WTC11 (cell line): ENCODE results near the gene HLA-A. TPM values are rescaled to one million over a fixed set of nuclear protein-coding genes. Genes with fewer than 3 reads are reported as not detected.

Experiments used
- ATAC-seq: fragments of 200-7000 bp; cut with Tn5 transposase; 2 replicates; pipeline ENCODE4 v1.10.0; 2021; ENCODE audit warnings: mild to moderate bottlenecking, moderate library complexity
- CTCF ChIA-PET: fragments of 300-600 bp; sonication (Branson Sonifier 250); formaldehyde crosslinking; loops from one replicate; lab custom pipeline; 2021; ENCODE audit warnings: antibody characterized with exemption; lab: Charles Lee
- POLR2A ChIA-PET: fragments of 350-600 bp; sonication (Branson Sonifier 250); formaldehyde crosslinking; loops from one replicate; lab custom pipeline; 2021; ENCODE audit warnings: antibody characterized with exemption; lab: Charles Lee
- DNase-seq: peaks from one replicate; pipeline ENCODE4 v3.0.0; 2021; ENCODE audit warnings: low spot score
- H3K27ac Mint-ChIP-seq: 2 replicates; pipeline ENCODE4 v1.8.0; 2021; ENCODE audit warnings: mixed read lengths
- H3K27me3 Mint-ChIP-seq: 2 replicates; pipeline ENCODE4 v1.8.0; 2021; ENCODE audit warnings: low read depth, mild to moderate bottlenecking, moderate library complexity, mixed read lengths
- H3K36me3 Mint-ChIP-seq: 2 replicates; pipeline ENCODE4 v1.8.0; 2021; ENCODE audit warnings: mixed read lengths
- H3K4me1 Mint-ChIP-seq: 2 replicates; pipeline ENCODE4 v1.8.0; 2022; ENCODE audit warnings: mixed read lengths
- H3K4me3 Mint-ChIP-seq: 2 replicates; pipeline ENCODE4 v1.8.0; 2021; ENCODE audit warnings: mild to moderate bottlenecking, moderate library complexity, mixed read lengths
- H3K9me3 Mint-ChIP-seq: 2 replicates; pipeline ENCODE4 v1.8.0; 2021; ENCODE audit warnings: mixed read lengths
- ARID4B ChIP-seq: sonication (generic); formaldehyde crosslinking; IDR thresholded peaks from 2 replicates; pipeline ENCODE4 v1.8.0; 2023; ENCODE audit warnings: missing genetic modification reagents, mild to moderate bottlenecking, borderline replicate concordance
- E2F4 ChIP-seq: sonication (generic); formaldehyde crosslinking; IDR thresholded peaks from 2 replicates; pipeline ENCODE4 v1.8.1; 2022; ENCODE audit warnings: low read depth, mild to moderate bottlenecking, moderate library complexity, missing genetic modification reagents, borderline replicate concordance
- ETV6 ChIP-seq: sonication (generic); formaldehyde crosslinking; IDR thresholded peaks from 2 replicates; pipeline ENCODE4 v1.8.1; 2022; ENCODE audit warnings: mild to moderate bottlenecking, missing genetic modification reagents
- MXD4 ChIP-seq: fragments of 250-450 bp; sonication (Bioruptor Pico); IDR thresholded peaks from 2 replicates; pipeline ENCODE4 v1.8.0; 2021; ENCODE audit warnings: mild to moderate bottlenecking, moderate library complexity, borderline replicate concordance
- NFATC4 ChIP-seq: fragments of 250-450 bp; sonication (Bioruptor Pico); IDR thresholded peaks from 2 replicates; pipeline ENCODE4 v1.9.0; 2021; ENCODE audit warnings: mild to moderate bottlenecking
- NR2C2 ChIP-seq: sonication (generic); formaldehyde crosslinking; IDR thresholded peaks from 2 replicates; pipeline ENCODE4 v1.8.0; 2022; ENCODE audit warnings: mild to moderate bottlenecking, missing genetic modification reagents
- NR3C1 ChIP-seq: sonication (generic); formaldehyde crosslinking; conservative IDR thresholded peaks from 2 replicates; pipeline ENCODE4 v1.8.1; 2023; ENCODE audit warnings: low read depth, mild to moderate bottlenecking, missing genetic modification reagents
- RELA ChIP-seq: sonication (generic); formaldehyde crosslinking; IDR thresholded peaks from 2 replicates; pipeline ENCODE4 v1.8.1; 2022; ENCODE audit warnings: missing genetic modification reagents, mild to moderate bottlenecking, borderline replicate concordance
- SMAD4 ChIP-seq: sonication (generic); formaldehyde crosslinking; IDR thresholded peaks from 2 replicates; pipeline ENCODE4 v1.8.0; 2022; ENCODE audit warnings: mild to moderate bottlenecking, missing genetic modification reagents
- TEAD1 ChIP-seq: sonication (generic); formaldehyde crosslinking; IDR thresholded peaks from 2 replicates; pipeline ENCODE4 v1.8.0; 2022; ENCODE audit warnings: mild to moderate bottlenecking, missing genetic modification reagents
- ZNF138 ChIP-seq: sonication (generic); formaldehyde crosslinking; conservative IDR thresholded peaks from 2 replicates; pipeline ENCODE4 v1.8.1; 2022; ENCODE audit warnings: mild to moderate bottlenecking, moderate library complexity, missing genetic modification reagents
- ZNF232 ChIP-seq: sonication (generic); formaldehyde crosslinking; IDR thresholded peaks from 2 replicates; pipeline ENCODE4 v1.8.0; 2022; ENCODE audit warnings: mild to moderate bottlenecking, missing genetic modification reagents
- ZNF425 ChIP-seq: fragments of 250-450 bp; sonication (Bioruptor Pico); conservative IDR thresholded peaks from 2 replicates; pipeline ENCODE4 v1.9.0; 2021; ENCODE audit warnings: mild to moderate bottlenecking
- total RNA-seq: library from RNA; stranded (reverse); gene quantifications from 3 replicates; pipeline ENCODE4 v1.2.3, GENCODE V29; 2021
- TF ChIP-seq, protein P1 (sequence below): sonication (generic); formaldehyde crosslinking; conservative IDR thresholded peaks from 2 replicates; pipeline ENCODE4 v1.8.1; 2022; ENCODE audit warnings: mild to moderate bottlenecking, missing genetic modification reagents
- TF ChIP-seq, protein P2 (sequence below): sonication (generic); formaldehyde crosslinking; IDR thresholded peaks from 2 replicates; pipeline ENCODE4 v1.8.0; 2022; ENCODE audit warnings: mild to moderate bottlenecking, missing genetic modification reagents
- TF ChIP-seq, protein P3 (sequence below): sonication (generic); formaldehyde crosslinking; IDR thresholded peaks from 2 replicates; pipeline ENCODE4 v1.8.1; 2022; ENCODE audit warnings: missing genetic modification reagents, borderline replicate concordance
- TF ChIP-seq, protein P4 (sequence below): sonication (generic); formaldehyde crosslinking; conservative IDR thresholded peaks from 2 replicates; pipeline ENCODE4 v1.8.1; 2023; ENCODE audit warnings: mild to moderate bottlenecking, low read depth, missing genetic modification reagents, moderate library complexity
- TF ChIP-seq, protein P5 (sequence below): sonication (generic); formaldehyde crosslinking; IDR thresholded peaks from 2 replicates; pipeline ENCODE4 v1.8.1; 2023; ENCODE audit warnings: mild to moderate bottlenecking, missing genetic modification reagents

Gene HLA-A
- total RNA-seq, 1 experiment from 2014 or later, result 93.2 TPM

DNA sequence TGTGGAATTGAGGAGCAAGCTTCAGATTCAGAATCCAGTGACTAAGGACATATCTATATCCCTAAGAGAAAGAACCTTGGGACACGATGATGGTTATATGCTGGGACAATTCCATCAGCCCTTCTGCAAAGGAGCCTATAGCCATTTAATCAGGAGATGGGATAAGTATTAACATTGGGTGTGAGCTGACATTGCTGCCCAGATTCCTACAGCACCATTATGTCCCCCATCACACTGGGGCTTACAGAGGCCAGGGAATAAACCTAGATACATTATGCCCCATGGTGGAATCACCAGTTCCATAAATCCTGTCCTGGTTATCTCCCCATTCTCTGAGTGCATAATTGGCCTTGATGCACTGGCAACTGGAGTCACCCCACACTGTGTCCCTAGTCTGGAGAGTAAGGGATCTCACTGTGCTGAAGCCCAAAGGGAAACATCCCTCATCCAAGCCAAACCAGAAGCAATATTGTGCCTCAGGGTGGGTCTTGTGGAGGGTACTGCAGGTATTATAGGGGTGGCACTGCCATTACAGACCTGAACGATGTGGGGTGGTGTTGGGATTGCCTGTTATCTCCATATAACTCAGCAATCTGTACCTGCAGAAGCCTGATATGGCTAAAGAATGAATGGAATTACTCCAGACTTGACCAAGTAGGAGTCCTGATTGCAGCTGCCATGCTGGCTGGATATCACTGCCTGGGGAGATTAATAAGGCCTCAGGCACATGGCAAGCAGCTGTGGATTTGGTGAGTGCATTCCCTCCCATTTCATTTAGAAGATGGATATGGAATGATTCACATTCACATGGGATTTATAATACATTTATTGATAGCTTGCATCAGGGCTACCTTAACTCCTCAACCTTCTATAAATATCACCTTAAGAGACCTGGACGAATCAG is 5.0 kb downstream of the HLA-A start:
- Mint-ChIP-seq H3K27me3 (peaks cover 48% of the 10 kb centered on the region), H3K27ac (no peak overlapping the region), H3K9me3 (no peaks in the 10 kb centered on the region), H3K4me3 (no peak overlapping the region), H3K4me1 (peaks cover 5% of the 10 kb centered on the region; the same call in 1 of the 2 replicates), H3K36me3 (peaks cover 25% of the 10 kb centered on the region)
- no peak for DNase-seq
- ChIA-PET CTCF (interaction anchor here (0.6 kb wide), 1 partner anchor 710 kb away, joined by 4 read pairs; no protein-coding TSS in a partner anchor), POLR2A (no interaction called here)
- TF ChIP-seq NR2C2 (CRISPR knock-in tag) (no peak), RELA (CRISPR knock-in tag) (no peak), ARID4B (CRISPR knock-in tag) (no peak), SMAD4 (CRISPR knock-in tag) (no peak), MXD4 (CRISPR knock-in tag) (no peak), NR3C1 (CRISPR knock-in tag) (no peak), ETV6 (CRISPR knock-in tag) (no peak), ZNF232 (CRISPR knock-in tag) (no peak), ZNF138 (CRISPR knock-in tag) (no peak), E2F4 (CRISPR knock-in tag) (no peak), NFATC4 (no peak), ZNF425 (CRISPR knock-in tag) (no peak), TEAD1 (CRISPR knock-in tag) (no peak)
- TF ChIP-seq, protein P1, sequence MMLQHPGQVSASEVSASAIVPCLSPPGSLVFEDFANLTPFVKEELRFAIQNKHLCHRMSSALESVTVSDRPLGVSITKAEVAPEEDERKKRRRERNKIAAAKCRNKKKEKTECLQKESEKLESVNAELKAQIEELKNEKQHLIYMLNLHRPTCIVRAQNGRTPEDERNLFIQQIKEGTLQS, result no peak
- TF ChIP-seq, protein P2, sequence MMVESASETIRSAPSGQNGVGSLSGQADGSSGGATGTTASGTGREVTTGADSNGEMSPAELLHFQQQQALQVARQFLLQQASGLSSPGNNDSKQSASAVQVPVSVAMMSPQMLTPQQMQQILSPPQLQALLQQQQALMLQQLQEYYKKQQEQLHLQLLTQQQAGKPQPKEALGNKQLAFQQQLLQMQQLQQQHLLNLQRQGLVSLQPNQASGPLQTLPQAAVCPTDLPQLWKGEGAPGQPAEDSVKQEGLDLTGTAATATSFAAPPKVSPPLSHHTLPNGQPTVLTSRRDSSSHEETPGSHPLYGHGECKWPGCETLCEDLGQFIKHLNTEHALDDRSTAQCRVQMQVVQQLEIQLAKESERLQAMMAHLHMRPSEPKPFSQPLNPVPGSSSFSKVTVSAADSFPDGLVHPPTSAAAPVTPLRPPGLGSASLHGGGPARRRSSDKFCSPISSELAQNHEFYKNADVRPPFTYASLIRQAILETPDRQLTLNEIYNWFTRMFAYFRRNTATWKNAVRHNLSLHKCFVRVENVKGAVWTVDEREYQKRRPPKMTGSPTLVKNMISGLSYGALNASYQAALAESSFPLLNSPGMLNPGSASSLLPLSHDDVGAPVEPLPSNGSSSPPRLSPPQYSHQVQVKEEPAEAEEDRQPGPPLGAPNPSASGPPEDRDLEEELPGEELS (CRISPR knock-in tag), result no peak
- TF ChIP-seq, protein P3, sequence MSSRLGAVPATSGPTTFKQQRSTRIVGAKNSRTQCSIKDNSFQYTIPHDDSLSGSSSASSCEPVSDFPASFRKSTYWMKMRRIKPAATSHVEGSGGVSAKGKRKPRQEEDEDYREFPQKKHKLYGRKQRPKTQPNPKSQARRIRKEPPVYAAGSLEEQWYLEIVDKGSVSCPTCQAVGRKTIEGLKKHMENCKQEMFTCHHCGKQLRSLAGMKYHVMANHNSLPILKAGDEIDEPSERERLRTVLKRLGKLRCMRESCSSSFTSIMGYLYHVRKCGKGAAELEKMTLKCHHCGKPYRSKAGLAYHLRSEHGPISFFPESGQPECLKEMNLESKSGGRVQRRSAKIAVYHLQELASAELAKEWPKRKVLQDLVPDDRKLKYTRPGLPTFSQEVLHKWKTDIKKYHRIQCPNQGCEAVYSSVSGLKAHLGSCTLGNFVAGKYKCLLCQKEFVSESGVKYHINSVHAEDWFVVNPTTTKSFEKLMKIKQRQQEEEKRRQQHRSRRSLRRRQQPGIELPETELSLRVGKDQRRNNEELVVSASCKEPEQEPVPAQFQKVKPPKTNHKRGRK (CRISPR knock-in tag), result no peak
- TF ChIP-seq, protein P4, sequence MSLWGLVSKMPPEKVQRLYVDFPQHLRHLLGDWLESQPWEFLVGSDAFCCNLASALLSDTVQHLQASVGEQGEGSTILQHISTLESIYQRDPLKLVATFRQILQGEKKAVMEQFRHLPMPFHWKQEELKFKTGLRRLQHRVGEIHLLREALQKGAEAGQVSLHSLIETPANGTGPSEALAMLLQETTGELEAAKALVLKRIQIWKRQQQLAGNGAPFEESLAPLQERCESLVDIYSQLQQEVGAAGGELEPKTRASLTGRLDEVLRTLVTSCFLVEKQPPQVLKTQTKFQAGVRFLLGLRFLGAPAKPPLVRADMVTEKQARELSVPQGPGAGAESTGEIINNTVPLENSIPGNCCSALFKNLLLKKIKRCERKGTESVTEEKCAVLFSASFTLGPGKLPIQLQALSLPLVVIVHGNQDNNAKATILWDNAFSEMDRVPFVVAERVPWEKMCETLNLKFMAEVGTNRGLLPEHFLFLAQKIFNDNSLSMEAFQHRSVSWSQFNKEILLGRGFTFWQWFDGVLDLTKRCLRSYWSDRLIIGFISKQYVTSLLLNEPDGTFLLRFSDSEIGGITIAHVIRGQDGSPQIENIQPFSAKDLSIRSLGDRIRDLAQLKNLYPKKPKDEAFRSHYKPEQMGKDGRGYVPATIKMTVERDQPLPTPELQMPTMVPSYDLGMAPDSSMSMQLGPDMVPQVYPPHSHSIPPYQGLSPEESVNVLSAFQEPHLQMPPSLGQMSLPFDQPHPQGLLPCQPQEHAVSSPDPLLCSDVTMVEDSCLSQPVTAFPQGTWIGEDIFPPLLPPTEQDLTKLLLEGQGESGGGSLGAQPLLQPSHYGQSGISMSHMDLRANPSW (CRISPR knock-in tag), result no peak
- TF ChIP-seq, protein P5, sequence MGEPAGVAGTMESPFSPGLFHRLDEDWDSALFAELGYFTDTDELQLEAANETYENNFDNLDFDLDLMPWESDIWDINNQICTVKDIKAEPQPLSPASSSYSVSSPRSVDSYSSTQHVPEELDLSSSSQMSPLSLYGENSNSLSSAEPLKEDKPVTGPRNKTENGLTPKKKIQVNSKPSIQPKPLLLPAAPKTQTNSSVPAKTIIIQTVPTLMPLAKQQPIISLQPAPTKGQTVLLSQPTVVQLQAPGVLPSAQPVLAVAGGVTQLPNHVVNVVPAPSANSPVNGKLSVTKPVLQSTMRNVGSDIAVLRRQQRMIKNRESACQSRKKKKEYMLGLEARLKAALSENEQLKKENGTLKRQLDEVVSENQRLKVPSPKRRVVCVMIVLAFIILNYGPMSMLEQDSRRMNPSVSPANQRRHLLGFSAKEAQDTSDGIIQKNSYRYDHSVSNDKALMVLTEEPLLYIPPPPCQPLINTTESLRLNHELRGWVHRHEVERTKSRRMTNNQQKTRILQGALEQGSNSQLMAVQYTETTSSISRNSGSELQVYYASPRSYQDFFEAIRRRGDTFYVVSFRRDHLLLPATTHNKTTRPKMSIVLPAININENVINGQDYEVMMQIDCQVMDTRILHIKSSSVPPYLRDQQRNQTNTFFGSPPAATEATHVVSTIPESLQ, result no peak
- TF ChIP-seq, all 79 proteins: peak for 0
- ATAC-seq, result no peak
